HCT116 (cell line): ENCODE measurements around the gene MT4. TPM values are rescaled to one million over a fixed set of nuclear protein-coding genes. Genes with fewer than 3 reads are reported as not detected.

Source experiments
- ATAC-seq: fragments of 200-7000 bp; cut with Tn5 transposase; 2 replicates; pipeline ENCODE4 v1.9.1; 2020; ENCODE audit warnings: mild to moderate bottlenecking, moderate library complexity
- BruUV-seq: library from RNA; stranded (reverse); fragments of 400-500 nt; replicated peaks from 2 replicates; lab custom pipeline; 2021; lab: Mats Ljungman, UMichigan
- CTCF ChIA-PET: fragments of 300-600 bp; sonication (Branson Sonifier 250); formaldehyde crosslinking; loops from one replicate; lab custom pipeline; 2021; ENCODE audit warnings: antibody characterized with exemption; lab: Charles Lee
- POLR2A ChIA-PET: fragments of 300-600, 350-600 bp; sonication (Branson Sonifier 250); formaldehyde crosslinking; loops from one replicate; lab custom pipeline; 2021; ENCODE audit warnings: antibody characterized with exemption; lab: Charles Lee
- RAD21 ChIA-PET, 2 experiments: fragments of 300-600 bp; sonication (Branson Sonifier 250); formaldehyde crosslinking; loops; one replicate each; lab custom pipeline; 2023; ENCODE audit warnings: low total read pairs in 2 of 2; ENCODE audit not compliant: uncharacterized antibody in 2 of 2, unreplicated experiment in 2 of 2, low non-redundant PET in 1 of 2; lab: Charles Lee
- DNase-seq: peaks from one replicate; pipeline ENCODE4 v3.0.0-alpha.2; 2010; ENCODE audit warnings: low read depth, low spot score
- H2AFZ ChIP-seq: fragments of 200-600 bp; shearing (Covaris generic), sonication (generic); 2 replicates; pipeline ENCODE4 v1.6.1; 2017; ENCODE audit warnings: low read depth, mixed run types, mixed read lengths, antibody characterized with exemption, low read length; ENCODE audit not compliant: poor library complexity, severe bottlenecking
- H3K27ac ChIP-seq: 2 replicates; pipeline ENCODE4 v1.5.1; 2012; ENCODE audit warnings: low read depth, low read length
- H3K27me3 ChIP-seq: fragments of 200-600 bp; sonication (generic); 2 replicates; pipeline ENCODE4 v1.6.1; 2016; ENCODE audit warnings: mixed run types, low read length, mixed read lengths; ENCODE audit not compliant: insufficient read depth
- H3K36me3 ChIP-seq, 2 experiments: fragments of 200-500 bp in 1 of 2; fragments of 200-600 bp in 1 of 2; sonication (Bioruptor generic) in 1 of 2; sonication (generic) in 1 of 2; 2 replicates each; pipeline versions ENCODE4 v1.5.1 to v1.6.1; 2014 to 2016; ENCODE audit warnings: low read length in 2 of 2, inconsistent platforms in 1 of 2, mixed read lengths in 1 of 2, mixed run types in 1 of 2; ENCODE audit not compliant: insufficient read depth in 2 of 2, control insufficient read depth in 1 of 2
- H3K4me1 ChIP-seq, 2 experiments: fragments of 200-600 bp in 1 of 2; sonication (generic) in 1 of 2; 2 replicates each; pipeline versions ENCODE4 v1.5.1 to v1.6.1; 2012 to 2017; ENCODE audit warnings: low read length in 2 of 2, inconsistent platforms in 1 of 2, mild to moderate bottlenecking in 1 of 2, mixed read lengths in 1 of 2, mixed run types in 1 of 2, moderate library complexity in 1 of 2; ENCODE audit not compliant: insufficient read depth in 2 of 2, control insufficient read depth in 1 of 2
- H3K4me2 ChIP-seq: fragments of 200-600 bp; sonication (generic); 2 replicates; pipeline ENCODE4 v1.6.1; 2017; ENCODE audit warnings: mixed run types, low read length, mixed read lengths
- H3K4me3 ChIP-seq, 2 experiments: fragments of 200-600 bp in 1 of 2; sonication (generic) in 1 of 2; replicated peaks in 1 of 2; 2 replicates each; pipeline ENCODE4 v1.5.1; 2011 to 2016; ENCODE audit warnings: low read length in 2 of 2, control low read depth in 1 of 2, low read depth in 1 of 2, mild to moderate bottlenecking in 1 of 2, mixed read lengths in 1 of 2, mixed run types in 1 of 2
- H3K79me2 ChIP-seq: fragments of 200-600 bp; sonication (generic); 2 replicates; pipeline ENCODE4 v1.6.1; 2017; ENCODE audit warnings: mild to moderate bottlenecking, mixed run types, low read length, moderate library complexity, mixed read lengths; ENCODE audit not compliant: insufficient read depth
- H3K9ac ChIP-seq: fragments of 200-600 bp; sonication (generic); 2 replicates; pipeline ENCODE4 v1.6.1; 2016; ENCODE audit warnings: low read length, mixed read lengths
- H3K9me2 ChIP-seq: fragments of 200-600 bp; sonication (generic), shearing (Covaris generic); 2 replicates; pipeline ENCODE4 v1.6.1; 2017; ENCODE audit warnings: mixed run types, mild to moderate bottlenecking, moderate library complexity; ENCODE audit not compliant: insufficient read depth
- H3K9me3 ChIP-seq, 2 experiments: fragments of 200-500 bp in 1 of 2; fragments of 200-600 bp in 1 of 2; sonication (Bioruptor generic) in 1 of 2; sonication (generic) in 1 of 2; 2 replicates each; pipeline ENCODE4 v1.6.1; 2014 to 2017; ENCODE audit warnings: low read length in 2 of 2, mixed read lengths in 2 of 2, inconsistent platforms in 1 of 2, low read depth in 1 of 2, mild to moderate bottlenecking in 1 of 2, mixed run types in 1 of 2, moderate library complexity in 1 of 2; ENCODE audit not compliant: control insufficient read depth in 1 of 2, insufficient read depth in 1 of 2
- H4K20me1 ChIP-seq: fragments of 200-600 bp; sonication (generic), shearing (Covaris generic); 2 replicates; pipeline ENCODE4 v1.6.1; 2017; ENCODE audit warnings: mixed run types, mild to moderate bottlenecking, moderate library complexity; ENCODE audit not compliant: insufficient read depth
- CTCF ChIP-seq, 3 experiments: fragments of 200-600 bp in 1 of 3; sonication (generic) in 1 of 3; IDR thresholded peaks in 2 of 3; conservative IDR thresholded peaks in 1 of 3; 2 replicates each; pipeline ENCODE4 v1.5.1; 2012 to 2017; ENCODE audit warnings: low read depth in 2 of 3, low read length in 2 of 3, antibody characterized with exemption in 1 of 3, borderline replicate concordance in 1 of 3, control low read depth in 1 of 3, mild to moderate bottlenecking in 1 of 3, mixed read lengths in 1 of 3, mixed run types in 1 of 3, moderate library complexity in 1 of 3; ENCODE audit not compliant: insufficient read depth in 1 of 3
- EGR1 ChIP-seq: IDR thresholded peaks from 2 replicates; pipeline ENCODE4 v1.6.1; 2012; ENCODE audit warnings: low read depth
- ELF1 ChIP-seq: IDR thresholded peaks from 2 replicates; pipeline ENCODE4 v1.6.1; 2012; ENCODE audit warnings: low read depth, borderline replicate concordance
- FOSL1 ChIP-seq: IDR thresholded peaks from 2 replicates; pipeline ENCODE4 v1.6.1; 2012; ENCODE audit warnings: low read depth
- POLR2AphosphoS5 ChIP-seq: IDR thresholded peaks from 2 replicates; pipeline ENCODE4 v1.6.1; 2011; ENCODE audit warnings: mild to moderate bottlenecking, low read depth, low read length, moderate library complexity
- TCF7L2 ChIP-seq: IDR thresholded peaks from 2 replicates; pipeline ENCODE4 v1.7.0; 2011; ENCODE audit warnings: borderline replicate concordance, inconsistent platforms; ENCODE audit not compliant: insufficient read depth, insufficient read length; ENCODE audit errors: extremely low read depth
- YY1 ChIP-seq: IDR thresholded peaks from 2 replicates; pipeline ENCODE4 v1.6.1; 2011; ENCODE audit warnings: low read length, low read depth, moderate library complexity, mild to moderate bottlenecking; ENCODE audit not compliant: insufficient replicate concordance; ENCODE audit errors: extremely low read depth
- ZBTB33 ChIP-seq: IDR thresholded peaks from 2 replicates; pipeline ENCODE4 v1.6.1; 2011; ENCODE audit warnings: mild to moderate bottlenecking, low read length, moderate library complexity; ENCODE audit not compliant: insufficient replicate concordance; ENCODE audit errors: extremely low read depth
- intact Hi-C: fragments of 100-400 bp; cut with micrococcal nuclease; formaldehyde crosslinking; loops from 2 replicates; pipeline ENCODE4 v1.10.0; 2022
- total RNA-seq: library from RNA; stranded (reverse); gene quantifications from one replicate; pipeline ENCODE4 v1.2.1, GENCODE V29; 2021; ENCODE audit not compliant: unreplicated experiment
- TF ChIP-seq, protein P1 (sequence below): IDR thresholded peaks from 2 replicates; pipeline ENCODE4 v1.6.1; 2012

The MT4 gene
- total RNA-seq, 1 experiment from 2014 or later = not detected

GRCh38 chr16:56617212-56618085 is 52.6 kb downstream of the MT4 start:
- TF ChIP-seq CTCF (IDR thresholded peaks at IDR 0.05 in 2 of 3, conservative IDR thresholded peaks at IDR 0.05 in 1 of 3; ENCODE audit: borderline replicate concordance in 1 of 3, insufficient read depth in 1 of 3, low read depth in 2 of 3, low read length in 2 of 3) (no peak), TCF7L2 (no peak), ELF1 (no peak), ZBTB33 (no peak), YY1 (no peak), EGR1 (no peak), POLR2AphosphoS5 (no peak), FOSL1 (no peak)
- TF ChIP-seq, protein P1, sequence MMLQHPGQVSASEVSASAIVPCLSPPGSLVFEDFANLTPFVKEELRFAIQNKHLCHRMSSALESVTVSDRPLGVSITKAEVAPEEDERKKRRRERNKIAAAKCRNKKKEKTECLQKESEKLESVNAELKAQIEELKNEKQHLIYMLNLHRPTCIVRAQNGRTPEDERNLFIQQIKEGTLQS = no peak
- DNase-seq = no peak

More at GRCh38 chr16:56617212-56618085, 52.6 kb downstream of the MT4 start:
- H3K27ac ChIP-seq = no peak overlapping the region
- no peaks in the 10 kb centered on the region for H3K9me2 ChIP-seq
- ChIA-PET RAD21 (interaction anchor here in 1 of 2 experiments (0.6 kb wide), 1 partner anchor 9 kb away, joined by 5 read pairs; the partner anchor contains the start of gene MT2A), CTCF (no interaction called here), POLR2A (interaction anchor here (1.4 to 16.1 kb wide), 3 partner anchors 7 to 11 kb away, joined by 3 to 344 read pairs (median 5); partner anchors contain the start of genes MT1E and MT2A)
- H3K9ac ChIP-seq = no peak overlapping the region
- H4K20me1 ChIP-seq = no peaks in the 10 kb centered on the region
- H3K36me3 ChIP-seq = no peaks in the 10 kb centered on the region
- BruUV-seq = no TSS peak
- intact Hi-C loops = no loop called here
- H3K9me3 ChIP-seq = no peaks in the 10 kb centered on the region
- H3K79me2 ChIP-seq = no peaks in the 10 kb centered on the region
- no peaks in the 10 kb centered on the region for H3K27me3 ChIP-seq
- no peak for ATAC-seq
- H3K4me2 ChIP-seq = no peak overlapping the region
- H3K4me3 ChIP-seq = no peak overlapping the region
- H2AFZ ChIP-seq = no peak overlapping the region
- H3K4me1 ChIP-seq = peaks cover 18 to 28% of the 10 kb centered on the region in 2 experiments
